Activated CD4-positive, alpha-beta T cell treated with anti-CD3 and anti-CD28 coated beads for 36 hours (primary cell): ENCODE data around the gene CCDC106. TPM values are rescaled to one million over a fixed set of nuclear protein-coding genes. Genes with fewer than 3 reads are reported as not detected.

Source experiments
- ATAC-seq: fragments of 200-7000 bp; cut with Tn5 transposase; one replicate; pipeline ENCODE4 v1.10.0; 2021; ENCODE audit warnings: mild to moderate bottlenecking, moderate library complexity
- CTCF ChIA-PET: fragments of 350-600 bp; sonication (Branson Sonifier 250); formaldehyde crosslinking; loops from one replicate; lab custom pipeline; 2021; ENCODE audit warnings: antibody characterized with exemption; lab: Charles Lee
- POLR2A ChIA-PET: fragments of 350-600 bp; sonication (Branson Sonifier 250); formaldehyde crosslinking; loops from one replicate; lab custom pipeline; 2021; ENCODE audit warnings: antibody characterized with exemption, inconsistent platforms; lab: Charles Lee
- DNase-seq: peaks from one replicate; pipeline ENCODE4 v3.0.0-alpha.2; 2020
- H3K27ac Mint-ChIP-seq: one replicate; pipeline ENCODE4 v1.8.0; 2021; ENCODE audit warnings: mixed read lengths
- H3K27me3 Mint-ChIP-seq: one replicate; pipeline ENCODE4 v1.8.0; 2021; ENCODE audit warnings: mixed read lengths
- H3K36me3 Mint-ChIP-seq: one replicate; pipeline ENCODE4 v1.8.0; 2021; ENCODE audit warnings: low read depth, mixed read lengths
- H3K4me1 Mint-ChIP-seq: one replicate; pipeline ENCODE4 v1.8.0; 2021; ENCODE audit warnings: mixed read lengths
- H3K4me3 Mint-ChIP-seq: one replicate; pipeline ENCODE4 v1.8.0; 2021; ENCODE audit warnings: mild to moderate bottlenecking, moderate library complexity, mixed read lengths
- H3K9me3 Mint-ChIP-seq: one replicate; pipeline ENCODE4 v1.8.0; 2021; ENCODE audit warnings: low read depth, mixed read lengths
- intact Hi-C, 2 experiments: fragments of 100-400 bp; cut with DNase I in 1 of 2; cut with micrococcal nuclease in 1 of 2; formaldehyde crosslinking; loops; one replicate each; pipeline versions ENCODE4 v1.14.2 to v1.15.1; 2022 to 2024; cut with DNase I, micrococcal nuclease
- total RNA-seq, 2 experiments: library from RNA; stranded (reverse); gene quantifications; one replicate each; pipeline ENCODE4 v1.2.3, GENCODE V29; 2021

Gene CCDC106
- total RNA-seq, 2 experiments from 2014 or later: 6.2 to 6.3 TPM

DNA sequence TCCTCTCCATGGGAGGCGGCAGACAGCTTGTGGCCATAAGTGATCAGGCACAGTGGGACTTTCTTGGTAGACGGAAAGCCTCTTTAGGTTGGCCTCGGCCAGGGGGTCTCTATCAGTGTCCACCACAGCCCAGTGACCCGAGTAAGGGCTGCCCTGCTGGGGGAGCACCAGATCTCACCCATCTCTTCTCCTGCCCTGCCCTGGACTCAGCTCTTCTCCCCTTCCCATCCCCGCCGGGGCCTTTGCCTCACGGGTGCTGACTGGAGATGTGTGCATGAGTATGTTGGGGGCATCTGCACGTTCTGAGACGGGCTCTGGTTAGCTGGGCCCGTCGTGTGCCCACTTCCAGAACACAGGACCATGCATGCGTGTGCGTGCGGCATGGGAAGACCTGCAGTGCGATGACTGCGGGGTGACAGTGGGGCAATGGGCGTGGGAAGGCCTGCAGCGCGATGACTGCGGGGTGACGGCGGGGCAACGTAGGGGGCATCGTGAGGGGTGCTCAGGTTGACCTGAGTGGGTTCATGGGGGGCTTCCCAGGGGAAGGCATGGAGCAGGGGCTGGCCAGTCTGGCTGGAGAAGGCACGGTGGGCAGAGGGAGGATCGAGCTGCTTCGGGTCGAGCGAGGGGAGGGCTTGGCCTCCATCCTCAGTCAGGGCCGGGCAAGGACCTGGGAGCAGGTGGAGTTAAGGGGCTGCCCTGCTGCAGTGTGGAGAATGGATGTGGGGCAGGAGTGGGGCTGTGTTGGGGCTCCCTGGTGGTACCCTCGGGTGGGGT is 42.9 kb downstream of the CCDC106 start:
- peaks cover 26% of the 10 kb centered on the region for H3K36me3 Mint-ChIP-seq
- no peak overlapping the region for H3K27ac Mint-ChIP-seq
- DNase-seq (no peak), ATAC-seq (no peak)
- no peaks in the 10 kb centered on the region for H3K27me3 Mint-ChIP-seq
- no peaks in the 10 kb centered on the region for H3K9me3 Mint-ChIP-seq
- ChIA-PET CTCF (no interaction called here), POLR2A (no interaction called here)
- H3K4me3 Mint-ChIP-seq: no peak overlapping the region
- H3K4me1 Mint-ChIP-seq: peaks cover 3% of the 10 kb centered on the region
- intact Hi-C loops: no loop called here

DNA sequence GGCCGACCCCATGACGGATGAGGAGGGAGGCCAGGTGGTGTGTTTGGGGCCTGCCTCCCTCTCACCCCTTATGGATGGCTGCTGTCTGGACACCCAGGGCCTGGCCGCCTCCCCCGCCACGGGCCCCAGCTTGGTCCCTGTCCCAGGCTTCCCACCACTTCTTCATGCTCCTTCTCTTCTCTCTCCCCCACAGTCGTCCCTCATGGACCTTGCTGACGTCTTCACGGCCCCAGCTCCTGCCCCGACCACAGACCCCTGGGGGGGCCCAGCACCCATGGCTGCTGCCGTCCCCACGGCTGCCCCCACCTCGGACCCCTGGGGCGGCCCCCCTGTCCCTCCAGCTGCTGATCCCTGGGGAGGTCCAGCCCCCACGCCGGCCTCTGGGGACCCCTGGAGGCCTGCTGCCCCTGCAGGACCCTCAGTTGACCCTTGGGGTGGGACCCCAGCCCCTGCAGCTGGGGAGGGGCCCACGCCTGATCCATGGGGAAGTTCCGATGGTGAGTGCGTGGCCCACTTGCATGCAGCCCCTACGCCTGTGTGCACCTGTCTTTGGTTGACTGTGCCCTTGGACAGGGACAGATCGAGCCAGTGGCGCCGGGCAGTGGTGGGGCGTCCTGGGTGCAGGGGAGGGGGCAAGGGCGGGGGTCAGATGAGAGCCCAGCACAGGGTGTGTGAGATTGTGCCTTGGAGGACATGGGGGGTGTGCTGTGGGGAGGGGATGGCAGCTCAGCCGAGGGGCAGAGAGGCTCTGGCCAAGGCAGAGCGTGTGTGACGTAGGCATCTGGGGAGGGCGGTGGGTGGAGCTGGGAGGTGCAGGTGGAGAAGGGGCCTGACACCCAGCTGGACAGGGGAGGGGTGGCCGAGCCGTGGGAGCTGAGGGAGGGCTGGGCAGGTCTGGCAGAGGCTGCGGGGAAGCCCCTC is 43.8 kb downstream of the CCDC106 start:
- H3K4me1 Mint-ChIP-seq: no peaks in the 10 kb centered on the region
- POLR2A ChIA-PET: no interaction called here
- H3K27ac Mint-ChIP-seq: no peak overlapping the region
- DNase-seq (no peak), ATAC-seq (no peak)
- H3K27me3 Mint-ChIP-seq: no peaks in the 10 kb centered on the region
- no peaks in the 10 kb centered on the region for H3K9me3 Mint-ChIP-seq
- intact Hi-C loops: no loop called here
- CTCF ChIA-PET: interaction anchor here (0.7 kb wide), 1 partner anchor 65 kb away, joined by 3 read pairs; no protein-coding TSS in a partner anchor
- peaks cover 20% of the 10 kb centered on the region for H3K36me3 Mint-ChIP-seq
- H3K4me3 Mint-ChIP-seq: no peak overlapping the region

DNA sequence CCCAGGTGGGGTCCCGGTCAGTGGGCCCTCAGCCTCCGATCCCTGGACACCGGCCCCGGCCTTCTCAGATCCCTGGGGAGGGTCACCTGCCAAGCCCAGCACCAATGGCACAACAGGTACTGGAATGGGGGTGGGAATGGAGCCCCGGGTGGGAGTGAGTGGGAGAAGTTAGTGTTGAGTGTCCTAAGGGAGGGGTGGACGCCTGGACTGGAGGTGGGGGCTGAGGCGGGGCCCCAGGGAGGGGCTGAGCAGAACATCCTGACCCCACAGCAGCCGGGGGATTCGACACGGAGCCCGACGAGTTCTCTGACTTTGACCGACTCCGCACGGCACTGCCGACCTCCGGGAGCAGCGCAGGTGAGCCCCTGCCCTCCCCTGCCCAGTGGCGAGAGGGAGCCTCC is 44.7 kb downstream of the CCDC106 start:
- POLR2A ChIA-PET: interaction anchor here (0.6 kb wide), 1 partner anchor 26 kb away, joined by 3 read pairs; no protein-coding TSS in a partner anchor
- no peak overlapping the region for H3K4me3 Mint-ChIP-seq
- CTCF ChIA-PET: interaction anchor here (0.7 kb wide), 1 partner anchor 66 kb away, joined by 3 read pairs; no protein-coding TSS in a partner anchor
- DNase-seq (no peak), ATAC-seq (no peak)
- no peaks in the 10 kb centered on the region for H3K27me3 Mint-ChIP-seq
- no peaks in the 10 kb centered on the region for H3K4me1 Mint-ChIP-seq
- peaks cover 22% of the 10 kb centered on the region for H3K36me3 Mint-ChIP-seq
- intact Hi-C loops: no loop called here
- no peak overlapping the region for H3K27ac Mint-ChIP-seq
- H3K9me3 Mint-ChIP-seq: no peaks in the 10 kb centered on the region

DNA sequence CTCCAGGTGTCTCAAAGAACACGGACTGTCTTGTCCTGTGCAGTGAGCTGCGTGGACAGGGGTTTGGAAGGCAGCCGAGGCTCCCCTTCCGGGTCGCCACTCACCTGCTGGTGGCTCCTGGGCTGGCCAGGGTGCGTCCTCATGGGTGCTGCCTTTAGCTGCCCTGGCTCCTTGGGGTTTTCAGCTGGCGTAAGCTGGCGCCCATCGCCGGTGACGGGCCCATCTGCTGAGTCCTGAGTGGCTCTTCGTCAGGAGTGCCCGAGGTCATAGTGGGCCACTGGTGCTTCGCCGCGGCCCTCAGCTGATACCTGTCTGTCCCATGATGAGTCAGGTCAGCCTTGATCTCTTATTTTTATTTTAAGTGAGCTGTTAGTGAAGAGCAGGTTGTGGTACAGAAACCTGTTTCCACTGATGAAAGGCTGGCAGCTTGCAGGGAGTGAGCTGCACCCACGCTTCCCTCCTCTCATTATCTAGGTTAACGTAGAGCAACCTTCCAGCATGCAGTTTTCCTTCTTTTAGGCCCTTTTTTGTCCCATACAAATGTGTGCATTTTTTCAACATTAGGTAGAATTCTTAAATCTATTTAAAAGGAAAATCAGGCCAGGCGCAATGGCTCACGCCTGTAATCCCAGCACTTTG is 45.4 kb downstream of the CCDC106 start:
- H3K4me3 Mint-ChIP-seq: no peak overlapping the region
- intact Hi-C loops: no loop called here
- H3K27me3 Mint-ChIP-seq: no peaks in the 10 kb centered on the region
- POLR2A ChIA-PET: no interaction called here
- H3K27ac Mint-ChIP-seq: no peak overlapping the region
- ATAC-seq: no peak
- no peaks in the 10 kb centered on the region for H3K9me3 Mint-ChIP-seq
- CTCF ChIA-PET: interaction anchor here (0.6 kb wide), 1 partner anchor 29 kb away, joined by 3 read pairs; no protein-coding TSS in a partner anchor
- no peak for DNase-seq
- peaks cover 25% of the 10 kb centered on the region for H3K36me3 Mint-ChIP-seq
- no peaks in the 10 kb centered on the region for H3K4me1 Mint-ChIP-seq

DNA sequence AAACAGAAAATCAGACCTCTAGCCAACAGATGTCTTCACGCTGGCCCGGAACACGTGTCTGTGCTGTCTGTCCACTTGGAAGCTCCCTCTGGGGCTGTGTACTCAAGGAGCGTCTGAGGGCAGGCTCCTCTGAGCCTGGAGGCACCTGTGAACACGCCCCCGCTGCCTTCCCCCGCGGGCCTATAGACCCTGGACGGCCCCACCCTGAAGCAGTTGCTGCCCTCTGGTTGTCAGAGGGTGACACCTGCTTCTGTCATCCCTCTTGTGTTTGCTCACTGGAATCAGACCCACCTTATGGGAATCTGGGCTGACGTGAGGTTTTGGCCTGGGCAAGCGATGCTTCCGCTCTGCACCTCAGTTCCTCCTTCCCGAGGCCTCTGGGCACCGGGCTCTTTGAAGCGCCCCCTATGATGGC is 46.2 kb downstream of the CCDC106 start:
- ChIA-PET POLR2A (no interaction called here), CTCF (interaction anchor here (0.6 kb wide), 1 partner anchor 30 kb away, joined by 3 read pairs; no protein-coding TSS in a partner anchor)
- H3K36me3 Mint-ChIP-seq: peaks cover 24% of the 10 kb centered on the region
- no peak overlapping the region for H3K27ac Mint-ChIP-seq
- ATAC-seq (no peak), DNase-seq (no peak)
- no peaks in the 10 kb centered on the region for H3K9me3 Mint-ChIP-seq
- H3K4me1 Mint-ChIP-seq: no peaks in the 10 kb centered on the region
- no peak overlapping the region for H3K4me3 Mint-ChIP-seq
- H3K27me3 Mint-ChIP-seq: no peaks in the 10 kb centered on the region
- intact Hi-C loops: no loop called here

DNA sequence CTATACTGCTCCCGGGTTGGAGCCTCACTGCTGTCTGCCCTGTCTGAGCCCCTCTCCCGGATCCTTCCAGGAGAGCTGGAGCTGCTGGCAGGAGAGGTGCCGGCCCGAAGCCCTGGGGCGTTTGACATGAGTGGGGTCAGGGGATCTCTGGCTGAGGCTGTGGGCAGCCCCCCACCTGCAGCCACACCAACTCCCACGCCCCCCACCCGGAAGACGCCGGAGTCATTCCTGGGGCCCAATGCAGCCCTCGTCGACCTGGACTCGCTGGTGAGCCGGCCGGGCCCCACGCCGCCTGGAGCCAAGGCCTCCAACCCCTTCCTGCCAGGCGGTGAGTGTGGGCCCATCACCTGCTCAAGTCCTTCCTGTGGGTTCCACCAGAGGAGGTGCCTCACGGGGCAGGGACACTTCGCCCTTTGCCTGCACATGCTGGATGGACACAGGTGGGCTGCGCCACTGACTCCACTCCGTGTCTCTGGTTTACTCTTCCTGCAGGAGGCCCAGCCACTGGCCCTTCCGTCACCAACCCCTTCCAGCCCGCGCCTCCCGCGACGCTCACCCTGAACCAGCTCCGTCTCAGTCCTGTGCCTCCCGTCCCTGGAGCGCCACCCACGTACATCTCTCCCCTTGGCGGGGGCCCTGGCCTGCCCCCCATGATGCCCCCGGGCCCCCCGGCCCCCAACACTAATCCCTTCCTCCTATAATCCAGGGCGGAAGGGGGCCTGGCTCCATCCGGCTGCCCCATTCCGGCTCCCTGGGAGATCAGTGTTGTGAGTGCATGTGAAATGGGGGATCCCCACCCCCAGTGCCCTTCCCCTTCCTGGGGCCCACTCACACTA is 46.9 kb downstream of the CCDC106 start:
- DNase-seq (no peak), ATAC-seq (no peak)
- Mint-ChIP-seq H3K27me3 (no peaks in the 10 kb centered on the region), H3K36me3 (peaks cover 22% of the 10 kb centered on the region), H3K4me3 (no peak overlapping the region), H3K4me1 (no peaks in the 10 kb centered on the region), H3K27ac (no peak overlapping the region), H3K9me3 (no peaks in the 10 kb centered on the region)
- ChIA-PET POLR2A (no interaction called here), CTCF (no interaction called here)
- intact Hi-C loops: no loop called here

DNA sequence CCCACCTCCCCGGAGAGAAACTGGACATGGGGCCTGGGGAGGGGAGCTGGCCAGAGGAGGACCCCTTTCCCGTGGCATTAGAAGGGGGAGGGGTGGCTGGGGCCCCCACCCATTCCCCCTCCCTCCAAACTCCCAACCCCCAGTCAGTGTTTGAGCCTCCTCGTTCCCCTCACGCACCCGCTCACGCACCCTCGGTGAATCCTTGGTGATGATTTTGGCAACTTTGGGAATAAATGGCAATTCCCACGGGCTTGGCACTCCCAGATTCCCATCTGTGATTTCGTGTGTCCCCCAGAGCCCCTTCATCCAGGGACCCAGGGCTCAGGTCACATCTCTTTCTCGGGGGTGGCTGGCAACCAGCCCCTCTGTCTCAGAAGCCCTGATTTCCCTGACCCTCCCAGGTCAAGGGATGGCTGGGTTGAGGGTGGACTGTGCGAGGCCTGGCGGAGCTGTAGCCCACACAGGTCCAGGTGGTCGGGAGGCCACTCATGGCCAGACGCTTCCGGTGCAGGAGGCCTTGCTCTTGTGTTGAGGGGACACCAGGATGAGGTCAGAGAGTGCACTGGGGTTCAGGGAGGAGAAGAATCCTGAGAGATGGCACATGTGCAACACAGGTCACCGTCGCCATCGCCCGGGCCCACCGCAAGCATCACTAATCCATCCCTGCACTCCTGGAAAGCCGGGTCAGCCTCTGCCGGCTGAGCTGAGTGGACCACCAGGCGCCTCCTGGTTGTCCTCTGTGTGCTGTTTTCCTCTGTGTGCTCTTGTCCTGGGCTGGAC is 47.7 kb downstream of the CCDC106 start:
- Mint-ChIP-seq H3K4me1 (no peaks in the 10 kb centered on the region), H3K36me3 (peaks cover 24% of the 10 kb centered on the region), H3K4me3 (no peak overlapping the region), H3K27ac (no peak overlapping the region), H3K27me3 (no peaks in the 10 kb centered on the region), H3K9me3 (no peaks in the 10 kb centered on the region)
- intact Hi-C loops: no loop called here
- ChIA-PET CTCF (no interaction called here), POLR2A (no interaction called here)
- ATAC-seq (no peak), DNase-seq (no peak)

DNA sequence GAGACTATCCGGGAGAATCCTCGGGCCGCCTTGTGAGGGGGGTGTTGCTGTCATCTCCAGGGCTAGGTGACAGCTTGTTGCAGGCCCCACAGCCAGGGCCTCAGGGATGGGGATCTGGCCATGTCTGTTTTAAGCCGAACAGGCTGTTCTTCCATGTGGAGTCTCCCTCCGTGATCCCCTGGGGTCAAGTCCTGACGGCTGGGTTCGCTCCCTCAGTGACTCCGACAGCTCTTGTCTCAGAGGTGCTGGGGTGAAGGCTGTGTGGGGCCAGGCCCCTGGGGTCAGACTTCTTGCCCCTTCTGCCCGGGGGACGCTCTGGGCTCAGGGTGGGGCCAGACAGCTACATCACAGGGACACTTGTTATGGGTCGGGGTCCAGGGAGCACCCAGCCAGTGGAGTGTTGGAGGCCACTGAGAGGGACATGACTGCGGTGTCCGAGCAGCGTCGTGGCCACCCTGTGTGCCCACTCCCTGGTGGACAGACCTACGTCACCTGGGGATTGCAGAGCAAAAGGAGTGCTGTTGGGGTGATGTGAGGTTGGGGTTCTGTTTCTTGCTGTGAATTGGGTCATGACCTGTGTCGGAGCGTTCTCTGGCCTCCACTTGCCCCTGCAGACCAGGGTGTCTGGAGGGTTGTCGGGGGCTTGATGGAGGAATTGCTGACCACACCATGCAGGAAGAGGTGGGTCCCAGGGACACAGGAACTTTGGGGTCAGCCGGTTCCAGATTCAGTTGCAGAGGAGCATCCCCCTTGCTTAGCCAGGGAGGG is 48.5 kb downstream of the CCDC106 start:
- no peaks in the 10 kb centered on the region for H3K9me3 Mint-ChIP-seq
- ChIA-PET CTCF (no interaction called here), POLR2A (no interaction called here)
- no peaks in the 10 kb centered on the region for H3K4me1 Mint-ChIP-seq
- intact Hi-C loops: no loop called here
- no peaks in the 10 kb centered on the region for H3K27me3 Mint-ChIP-seq
- DNase-seq (no peak), ATAC-seq (no peak)
- H3K27ac Mint-ChIP-seq: no peak overlapping the region
- H3K4me3 Mint-ChIP-seq: no peak overlapping the region
- H3K36me3 Mint-ChIP-seq: peaks cover 21% of the 10 kb centered on the region

DNA sequence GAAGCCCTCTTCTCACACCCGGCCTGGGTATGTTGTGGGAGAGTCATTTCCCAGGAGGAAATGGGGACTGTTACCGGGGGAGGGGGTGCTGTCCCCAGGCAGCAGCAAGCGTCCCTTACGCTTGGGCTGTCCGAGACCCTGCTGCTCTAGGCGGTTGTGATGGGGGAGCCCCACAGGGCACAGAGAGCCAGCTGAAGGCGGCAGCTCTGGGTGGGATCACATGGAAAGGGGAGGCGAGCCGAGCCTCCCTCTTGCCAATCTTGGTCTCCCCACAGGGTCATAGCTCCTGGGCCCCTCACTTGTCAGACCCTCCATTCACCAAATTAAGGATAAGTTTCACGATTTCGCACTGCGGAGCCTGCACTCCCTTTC is 49.0 kb downstream of the CCDC106 start:
- Mint-ChIP-seq H3K9me3 (no peaks in the 10 kb centered on the region), H3K4me1 (no peaks in the 10 kb centered on the region), H3K4me3 (no peak overlapping the region), H3K36me3 (peaks cover 21% of the 10 kb centered on the region), H3K27ac (no peak overlapping the region), H3K27me3 (no peaks in the 10 kb centered on the region)
- POLR2A ChIA-PET: no interaction called here
- ATAC-seq (no peak), DNase-seq (no peak)
- CTCF ChIA-PET: no interaction called here
- intact Hi-C loops: no loop called here

DNA sequence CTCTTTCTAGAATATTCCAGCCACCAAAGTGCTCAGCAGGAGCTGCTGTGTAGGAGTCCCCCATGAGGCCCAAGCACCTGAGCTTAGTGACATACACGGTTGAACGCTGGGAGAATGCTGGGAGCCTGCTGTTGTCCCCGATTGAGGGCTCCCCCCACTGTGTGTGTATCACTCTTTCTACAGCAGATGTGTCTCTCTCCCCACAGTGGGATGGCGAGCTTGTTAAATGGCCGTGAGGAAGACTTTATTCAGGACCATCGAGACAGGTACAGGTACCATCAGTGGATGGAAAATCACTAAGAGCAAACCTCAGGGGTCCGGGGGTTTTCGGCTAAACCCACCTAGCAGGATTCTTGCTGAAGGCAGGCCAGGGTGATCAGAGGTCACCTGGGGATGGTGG is 49.7 kb downstream of the CCDC106 start:
- H3K4me1 Mint-ChIP-seq: no peaks in the 10 kb centered on the region
- intact Hi-C loops: no loop called here
- no peak overlapping the region for H3K27ac Mint-ChIP-seq
- DNase-seq: no peak
- CTCF ChIA-PET: interaction anchor here (0.6 kb wide), 1 partner anchor 537 kb away, joined by 3 read pairs; no protein-coding TSS in a partner anchor
- POLR2A ChIA-PET: no interaction called here
- ATAC-seq: no peak
- H3K9me3 Mint-ChIP-seq: no peaks in the 10 kb centered on the region
- no peak overlapping the region for H3K4me3 Mint-ChIP-seq
- peaks cover 21% of the 10 kb centered on the region for H3K36me3 Mint-ChIP-seq
- H3K27me3 Mint-ChIP-seq: no peaks in the 10 kb centered on the region
